HEK293 (cell line): ENCODE data around the gene LRRC8B.

Source experiments
- ATF2 ChIP-seq: fragments of 450-650 bp; formaldehyde crosslinking; IDR thresholded peaks from 2 replicates; pipeline ENCODE4 v1.5.1; 2016; ENCODE audit warnings: missing biosample characterization, missing genetic modification characterization, low read depth
- CTCF ChIP-seq: fragments of 450-650 bp; formaldehyde crosslinking; IDR thresholded peaks from 2 replicates; pipeline ENCODE4 v1.5.1; 2016; ENCODE audit warnings: missing biosample characterization, missing genetic modification characterization
- REPIN1 ChIP-seq: fragments of 450-650 bp; formaldehyde crosslinking; IDR thresholded peaks from 2 replicates; pipeline ENCODE4 v1.5.1; 2017; ENCODE audit warnings: missing biosample characterization, missing genetic modification characterization, low read depth
- SETDB1 ChIP-seq: IDR thresholded peaks from one replicate; pipeline ENCODE4 v1.6.1; 2017; ENCODE audit warnings: mild to moderate bottlenecking, low read length, moderate library complexity, mixed read lengths; ENCODE audit not compliant: insufficient read length
- SP2 ChIP-seq: fragments of 450-650 bp; formaldehyde crosslinking; IDR thresholded peaks from 2 replicates; pipeline ENCODE4 v1.5.1; 2016; ENCODE audit warnings: missing biosample characterization, missing genetic modification characterization
- TSHZ1 ChIP-seq: fragments of 450-650 bp; formaldehyde crosslinking; IDR thresholded peaks from 2 replicates; pipeline ENCODE4 v1.5.1; 2016; ENCODE audit warnings: missing biosample characterization, missing genetic modification characterization, borderline replicate concordance
- YY1 ChIP-seq: fragments of 450-650 bp; formaldehyde crosslinking; IDR thresholded peaks from 2 replicates; pipeline ENCODE4 v1.5.1; 2018; ENCODE audit warnings: missing biosample characterization, missing genetic modification characterization
- ZBTB17 ChIP-seq: fragments of 450-650 bp; formaldehyde crosslinking; IDR thresholded peaks from 2 replicates; pipeline ENCODE4 v1.5.1; 2016; ENCODE audit warnings: missing biosample characterization, missing genetic modification characterization
- ZFP41 ChIP-seq: fragments of 450-650 bp; formaldehyde crosslinking; IDR thresholded peaks from 2 replicates; pipeline ENCODE4 v1.5.1; 2016; ENCODE audit warnings: missing biosample characterization, missing genetic modification characterization, borderline replicate concordance
- ZNF148 ChIP-seq: fragments of 450-650 bp; formaldehyde crosslinking; IDR thresholded peaks from 2 replicates; pipeline ENCODE4 v1.5.0; 2017; ENCODE audit warnings: missing biosample characterization, missing genetic modification characterization, borderline replicate concordance
- ZNF23 ChIP-seq: fragments of 450-650 bp; formaldehyde crosslinking; IDR thresholded peaks from 2 replicates; pipeline ENCODE4 v1.5.1; 2016; ENCODE audit warnings: missing biosample characterization, missing genetic modification characterization, borderline replicate concordance
- ZNF248 ChIP-seq: fragments of 450-650 bp; formaldehyde crosslinking; IDR thresholded peaks from 2 replicates; pipeline ENCODE4 v1.5.1; 2017; ENCODE audit warnings: missing biosample characterization, missing genetic modification characterization
- ZNF513 ChIP-seq: fragments of 450-650 bp; IDR thresholded peaks from 2 replicates; pipeline ENCODE4 v1.5.1; 2018; ENCODE audit warnings: missing biosample characterization, missing genetic modification characterization

GRCh38 chr1:89539128-89539527 is 14.5 kb downstream of the LRRC8B start:
- no peak for TF ChIP-seq TSHZ1 (tag by site-specific recombination)
- no peak for TF ChIP-seq SETDB1
- TF ChIP-seq ZNF513 (tag by site-specific recombination): no peak
- no peak for TF ChIP-seq ZBTB17 (tag by site-specific recombination)
- TF ChIP-seq ZNF23 (tag by site-specific recombination): no peak
- TF ChIP-seq ZNF248 (tag by site-specific recombination): no peak
- TF ChIP-seq YY1 (tag by site-specific recombination): no peak
- no peak for TF ChIP-seq CTCF (tag by site-specific recombination)
- no peak for TF ChIP-seq REPIN1 (tag by site-specific recombination)
- TF ChIP-seq ZNF148 (tag by site-specific recombination): no peak
- no peak for TF ChIP-seq SP2
- no peak for TF ChIP-seq ZFP41 (tag by site-specific recombination)
- no peak for TF ChIP-seq ATF2 (tag by site-specific recombination)
